ENCODE measurements around the gene RIN2. TPM values are rescaled to one million over a fixed set of nuclear protein-coding genes. Genes with fewer than 3 reads are reported as not detected.

The RIN2 gene
- polyA plus RNA-seq, 1 donor (not counting 4 experiments of a cell fraction or from before 2014, with no cell fraction given): 40.1 TPM

DNA sequence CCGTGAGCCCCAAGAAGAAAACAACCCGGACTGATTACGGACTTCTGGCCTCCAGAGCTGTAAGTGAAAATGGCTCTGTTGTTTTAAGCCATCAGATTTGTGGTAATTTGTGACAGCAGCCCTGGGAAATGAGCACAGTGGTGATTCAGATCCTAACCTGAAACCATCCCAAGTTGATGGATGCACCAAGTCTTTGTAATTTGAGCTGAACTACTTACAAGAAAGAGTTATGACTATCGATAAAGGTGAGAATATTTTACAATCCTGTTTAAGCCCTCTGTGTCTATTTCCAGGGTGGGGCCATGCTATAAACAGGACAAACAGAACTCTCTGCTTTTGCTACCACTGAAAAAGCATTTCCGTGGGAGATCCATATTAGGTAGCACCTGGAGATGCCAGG is 19.1 kb upstream of the RIN2 start:
- no peak for FAIRE-seq
- dilution Hi-C loops (cut with MboI; ENCODE audit: extremely low pct_ligation_motif_present, low sequenced_read_pairs): no loop called here
- Histone ChIP-seq H3K27me3 (ENCODE audit: control insufficient read depth, extremely low read depth, insufficient read depth, low read length) (no peaks in the 10 kb centered on the region), H3K79me2 (ENCODE audit: control insufficient read depth, insufficient read depth, low read length) (no peaks in the 10 kb centered on the region), H3K9ac (ENCODE audit: control insufficient read depth, extremely low read depth, insufficient read depth, low read length) (no peak overlapping the region), H3K4me2 (ENCODE audit: control insufficient read depth, extremely low read depth, insufficient read depth, low read depth, low read length) (no peak overlapping the region), H3K27ac (ENCODE audit: control insufficient read depth, insufficient read depth, low read length) (no peak overlapping the region), H3K9me3 (ENCODE audit: control insufficient read depth, low read depth, low read length) (no peaks in the 10 kb centered on the region), H3K9me1 (ENCODE audit: control insufficient read depth, extremely low read depth, insufficient read depth, low read length) (no peaks in the 10 kb centered on the region), H3K4me3 (ENCODE audit: control insufficient read depth in 2 of 3, extremely low read depth in 1 of 3, insufficient read depth in 2 of 3, low read depth in 1 of 3, low read length in 3 of 3) (no peak overlapping the region), H3K4me1 (ENCODE audit: control insufficient read depth, extremely low read depth, insufficient read depth, low read length) (peaks cover 25% of the 10 kb centered on the region), H4K20me1 (ENCODE audit: control insufficient read depth, extremely low read depth, insufficient read depth, low read length) (no peaks in the 10 kb centered on the region), H3K36me3 (ENCODE audit: control insufficient read depth in 2 of 2, extremely low read depth in 1 of 2, insufficient read depth in 2 of 2, low read length in 2 of 2) (no peaks in the 10 kb centered on the region), H2AFZ (ENCODE audit: control insufficient read depth, low read length) (no peak overlapping the region)
- DNase-seq (ENCODE audit: low read depth, low spot score): no peak
- no peak for TF ChIP-seq EZH2 (IDR thresholded peaks at IDR 0.05; ENCODE audit: low read length)
- TF ChIP-seq, protein P1, sequence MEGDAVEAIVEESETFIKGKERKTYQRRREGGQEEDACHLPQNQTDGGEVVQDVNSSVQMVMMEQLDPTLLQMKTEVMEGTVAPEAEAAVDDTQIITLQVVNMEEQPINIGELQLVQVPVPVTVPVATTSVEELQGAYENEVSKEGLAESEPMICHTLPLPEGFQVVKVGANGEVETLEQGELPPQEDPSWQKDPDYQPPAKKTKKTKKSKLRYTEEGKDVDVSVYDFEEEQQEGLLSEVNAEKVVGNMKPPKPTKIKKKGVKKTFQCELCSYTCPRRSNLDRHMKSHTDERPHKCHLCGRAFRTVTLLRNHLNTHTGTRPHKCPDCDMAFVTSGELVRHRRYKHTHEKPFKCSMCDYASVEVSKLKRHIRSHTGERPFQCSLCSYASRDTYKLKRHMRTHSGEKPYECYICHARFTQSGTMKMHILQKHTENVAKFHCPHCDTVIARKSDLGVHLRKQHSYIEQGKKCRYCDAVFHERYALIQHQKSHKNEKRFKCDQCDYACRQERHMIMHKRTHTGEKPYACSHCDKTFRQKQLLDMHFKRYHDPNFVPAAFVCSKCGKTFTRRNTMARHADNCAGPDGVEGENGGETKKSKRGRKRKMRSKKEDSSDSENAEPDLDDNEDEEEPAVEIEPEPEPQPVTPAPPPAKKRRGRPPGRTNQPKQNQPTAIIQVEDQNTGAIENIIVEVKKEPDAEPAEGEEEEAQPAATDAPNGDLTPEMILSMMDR (optimal IDR thresholded peaks at IDR 0.05 in 1 of 3, IDR thresholded peaks at IDR 0.05 in 1 of 3, conservative IDR thresholded peaks at IDR 0.05 in 1 of 3; ENCODE audit: extremely low read depth in 1 of 3, insufficient read depth in 2 of 3, low read length in 3 of 3): no peak

DNA sequence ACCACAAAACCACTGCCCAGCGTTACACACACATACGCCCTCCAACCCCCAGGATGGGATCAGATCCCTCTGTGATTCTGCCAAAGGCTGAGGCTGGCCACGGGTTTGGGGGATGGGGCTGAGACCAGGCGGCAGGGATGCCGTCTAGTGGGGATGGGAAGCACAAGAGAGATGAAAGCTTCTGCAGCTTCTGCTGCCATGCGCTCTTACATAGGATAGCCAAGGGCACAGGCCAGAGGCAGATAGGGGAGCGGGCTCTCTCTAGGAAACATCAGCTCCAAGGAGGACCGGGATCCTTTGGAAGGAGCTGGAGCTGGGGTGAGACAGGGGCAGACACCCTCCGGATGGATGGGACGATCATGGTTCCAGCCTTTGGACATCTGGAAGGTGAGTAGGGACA is 18.7 kb upstream of the RIN2 start:
- no peak for FAIRE-seq
- no peaks in the 10 kb centered on the region for H3K9me3 ChIP-seq (ENCODE audit: control insufficient read depth, low read depth, low read length)
- H3K36me3 ChIP-seq (ENCODE audit: control insufficient read depth in 2 of 2, extremely low read depth in 1 of 2, insufficient read depth in 2 of 2, low read length in 2 of 2): no peaks in the 10 kb centered on the region
- no peak overlapping the region for H3K27ac ChIP-seq (ENCODE audit: control insufficient read depth, insufficient read depth, low read length)
- no peak overlapping the region for H3K4me2 ChIP-seq (ENCODE audit: control insufficient read depth, extremely low read depth, insufficient read depth, low read depth, low read length)
- no peak for DNase-seq (ENCODE audit: low read depth, low spot score)
- H3K4me3 ChIP-seq (ENCODE audit: control insufficient read depth in 2 of 3, extremely low read depth in 1 of 3, insufficient read depth in 2 of 3, low read depth in 1 of 3, low read length in 3 of 3): no peak overlapping the region
- dilution Hi-C loops (cut with MboI; ENCODE audit: extremely low pct_ligation_motif_present, low sequenced_read_pairs): no loop called here
- no peak for TF ChIP-seq EZH2 (IDR thresholded peaks at IDR 0.05; ENCODE audit: low read length)
- TF ChIP-seq, protein P1 (optimal IDR thresholded peaks at IDR 0.05 in 1 of 3, IDR thresholded peaks at IDR 0.05 in 1 of 3, conservative IDR thresholded peaks at IDR 0.05 in 1 of 3; ENCODE audit: extremely low read depth in 1 of 3, insufficient read depth in 2 of 3, low read length in 3 of 3): no peak
- no peak overlapping the region for H2AFZ ChIP-seq (ENCODE audit: control insufficient read depth, low read length)
- peaks cover 25% of the 10 kb centered on the region for H3K4me1 ChIP-seq (ENCODE audit: control insufficient read depth, extremely low read depth, insufficient read depth, low read length)
- H3K79me2 ChIP-seq (ENCODE audit: control insufficient read depth, insufficient read depth, low read length): no peaks in the 10 kb centered on the region
- H3K9me1 ChIP-seq (ENCODE audit: control insufficient read depth, extremely low read depth, insufficient read depth, low read length): no peaks in the 10 kb centered on the region
- H4K20me1 ChIP-seq (ENCODE audit: control insufficient read depth, extremely low read depth, insufficient read depth, low read length): no peaks in the 10 kb centered on the region
- no peaks in the 10 kb centered on the region for H3K27me3 ChIP-seq (ENCODE audit: control insufficient read depth, extremely low read depth, insufficient read depth, low read length)
- no peak overlapping the region for H3K9ac ChIP-seq (ENCODE audit: control insufficient read depth, extremely low read depth, insufficient read depth, low read length)

Measured in keratinocyte (primary cell).